Stimulated activated CD8-positive, alpha-beta memory T cell treated with anti-CD3 and anti-CD28 coated beads, Interleukin-7, amount 100 ng/mL, for 24 hours (primary cell): Measurements from ENCODE around the gene SUFU.

Experiments
- DNase-seq: peaks from one replicate; pipeline ENCODE4 v3.0.0-alpha.2; 2020; ENCODE audit warnings: low read depth

SUFU gene

GRCh38 chr10:102641402-102641801 lies 137.6 kb downstream of the SUFU start:
- DNase-seq: no peak

DNA sequence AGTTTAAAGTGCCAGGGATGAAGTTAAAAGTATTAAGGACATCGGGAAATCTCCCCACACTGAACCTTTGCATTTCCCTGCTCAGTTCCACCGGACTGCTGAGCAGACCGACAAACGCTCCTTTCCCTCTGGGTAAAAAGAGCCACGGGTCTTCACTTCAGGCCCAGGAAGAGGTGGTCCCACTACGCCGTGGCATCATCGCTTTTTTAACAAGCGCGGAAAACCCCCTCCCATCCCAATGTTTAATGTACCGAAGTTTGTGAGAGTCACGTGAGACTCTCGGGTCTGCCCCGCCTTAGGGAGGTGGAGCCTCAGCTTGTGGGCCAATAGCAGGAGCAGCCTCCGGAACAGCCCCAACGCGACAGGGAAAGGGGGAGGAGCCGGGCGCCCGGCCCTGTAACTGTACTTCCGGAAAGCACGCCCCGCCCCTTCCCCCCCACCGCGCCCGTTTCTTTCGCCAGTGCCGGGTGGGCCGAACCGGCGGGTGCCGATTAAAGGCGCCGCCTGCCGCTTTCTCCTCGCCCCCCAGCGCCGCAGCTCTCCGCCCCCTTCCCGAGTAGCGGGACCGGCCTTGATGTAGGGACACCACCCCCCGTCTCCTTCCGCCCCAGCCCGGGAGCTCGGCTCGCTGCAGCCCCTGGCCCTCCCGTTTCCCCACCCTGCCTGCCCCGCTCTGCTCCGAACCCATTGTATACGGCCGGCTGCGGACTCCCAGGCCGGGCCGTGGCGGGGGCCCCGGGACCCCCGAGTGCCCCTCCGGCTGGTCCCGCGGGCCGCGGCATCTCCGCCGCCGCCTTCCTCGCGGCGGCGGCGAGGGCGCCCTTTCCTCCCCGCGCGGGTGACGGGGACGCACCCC lies 138.3 kb downstream of the SUFU start:
- peak; percentile 96 for DNase-seq

DNA sequence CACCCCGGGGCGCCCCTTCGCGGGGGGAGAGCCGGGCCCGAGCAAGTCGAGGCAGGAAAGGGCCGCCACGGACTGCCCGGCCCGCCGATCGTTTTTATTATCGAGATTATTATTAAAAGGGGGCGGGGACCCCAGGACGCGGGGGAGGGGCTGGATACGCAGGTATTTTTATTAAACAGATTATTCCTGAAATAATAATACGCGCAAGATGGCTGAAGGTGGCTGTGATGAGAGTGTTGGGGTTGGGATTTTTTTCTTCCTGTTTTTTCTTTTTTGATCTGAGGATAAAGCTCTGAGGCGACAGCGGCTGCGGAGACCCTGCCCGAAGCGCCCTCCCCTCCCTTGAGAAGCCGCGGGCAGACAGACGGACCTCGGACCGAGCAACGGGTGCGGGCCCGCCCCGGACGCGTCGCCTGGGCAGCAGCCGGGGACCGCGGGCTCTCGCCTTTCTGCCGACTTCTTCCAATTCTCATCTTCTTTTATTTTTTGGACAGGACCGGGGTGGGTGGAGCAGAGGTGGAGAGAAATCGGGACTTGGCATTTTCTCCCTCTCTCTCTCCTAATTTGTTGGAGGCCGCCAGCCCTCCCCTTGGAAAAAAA lies 139.1 kb downstream of the SUFU start:
- peak; percentile 21 for DNase-seq

GRCh38 chr10:102643336-102644065 lies 139.7 kb downstream of the SUFU start:
- no peak for DNase-seq

DNA sequence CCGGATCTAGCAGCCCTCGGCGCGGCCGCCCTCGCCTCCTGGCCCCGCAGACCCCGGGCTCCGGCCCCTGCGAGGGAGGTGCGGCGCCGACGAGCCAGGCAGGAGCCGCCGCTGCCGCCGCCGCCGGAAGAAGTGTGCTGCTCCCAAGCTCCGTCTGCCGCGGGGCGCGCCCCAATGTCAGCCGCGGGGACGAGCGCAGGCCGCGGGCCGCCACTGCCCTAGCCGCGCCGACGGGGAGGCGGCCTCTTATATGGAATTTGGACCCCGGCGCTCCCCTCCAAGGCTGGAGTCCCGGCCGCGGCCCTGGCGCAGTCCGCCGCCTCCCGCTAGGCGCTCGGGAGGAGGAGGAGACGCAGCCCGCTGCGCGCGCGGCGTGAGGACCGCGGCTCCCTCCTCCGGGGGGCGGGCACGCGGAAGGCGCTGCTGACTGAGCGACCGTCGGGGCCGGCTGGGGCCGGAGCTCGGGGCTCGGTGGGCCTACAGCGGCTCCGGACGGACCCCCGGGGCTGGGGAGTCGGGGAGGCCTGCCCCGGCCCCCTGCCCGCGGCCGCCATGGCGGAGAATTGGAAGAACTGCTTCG lies 140.4 kb downstream of the SUFU start, which contains the start of gene TRIM8:
Gene TRIM8, plus strand, starts transcription at position 414 of the 580 bp plus-strand sequence. Its CDS starts 139 bp downstream, at position 553.
- DNase-seq: peak; percentile 31

DNA sequence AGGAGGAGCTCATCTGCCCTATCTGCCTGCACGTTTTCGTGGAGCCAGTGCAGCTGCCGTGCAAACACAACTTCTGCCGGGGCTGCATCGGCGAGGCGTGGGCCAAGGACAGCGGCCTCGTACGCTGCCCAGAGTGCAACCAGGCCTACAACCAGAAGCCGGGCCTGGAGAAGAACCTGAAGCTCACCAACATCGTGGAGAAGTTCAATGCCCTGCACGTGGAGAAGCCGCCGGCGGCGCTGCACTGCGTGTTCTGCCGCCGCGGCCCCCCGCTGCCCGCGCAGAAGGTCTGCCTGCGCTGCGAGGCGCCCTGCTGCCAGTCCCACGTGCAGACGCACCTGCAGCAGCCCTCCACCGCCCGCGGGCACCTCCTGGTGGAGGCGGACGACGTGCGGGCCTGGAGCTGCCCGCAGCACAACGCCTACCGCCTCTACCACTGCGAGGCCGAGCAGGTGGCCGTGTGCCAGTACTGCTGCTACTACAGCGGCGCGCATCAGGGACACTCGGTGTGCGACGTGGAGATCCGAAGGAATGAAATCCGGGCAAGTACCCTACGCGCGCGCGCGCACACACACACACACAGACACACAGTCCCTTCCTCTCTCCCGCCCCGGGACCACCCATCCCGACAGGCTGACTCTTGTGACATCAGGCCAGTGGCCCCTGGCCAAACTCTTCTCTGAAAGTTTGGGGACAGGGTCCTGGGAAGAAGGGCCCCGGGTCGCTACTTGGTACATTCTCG lies 141.0 kb downstream of the SUFU start:
- peak; percentile 37 for DNase-seq

- DNase-seq: no peak
Measured at GRCh38 chr10:102645388-102645740, 141.6 kb downstream of the SUFU start.

DNA sequence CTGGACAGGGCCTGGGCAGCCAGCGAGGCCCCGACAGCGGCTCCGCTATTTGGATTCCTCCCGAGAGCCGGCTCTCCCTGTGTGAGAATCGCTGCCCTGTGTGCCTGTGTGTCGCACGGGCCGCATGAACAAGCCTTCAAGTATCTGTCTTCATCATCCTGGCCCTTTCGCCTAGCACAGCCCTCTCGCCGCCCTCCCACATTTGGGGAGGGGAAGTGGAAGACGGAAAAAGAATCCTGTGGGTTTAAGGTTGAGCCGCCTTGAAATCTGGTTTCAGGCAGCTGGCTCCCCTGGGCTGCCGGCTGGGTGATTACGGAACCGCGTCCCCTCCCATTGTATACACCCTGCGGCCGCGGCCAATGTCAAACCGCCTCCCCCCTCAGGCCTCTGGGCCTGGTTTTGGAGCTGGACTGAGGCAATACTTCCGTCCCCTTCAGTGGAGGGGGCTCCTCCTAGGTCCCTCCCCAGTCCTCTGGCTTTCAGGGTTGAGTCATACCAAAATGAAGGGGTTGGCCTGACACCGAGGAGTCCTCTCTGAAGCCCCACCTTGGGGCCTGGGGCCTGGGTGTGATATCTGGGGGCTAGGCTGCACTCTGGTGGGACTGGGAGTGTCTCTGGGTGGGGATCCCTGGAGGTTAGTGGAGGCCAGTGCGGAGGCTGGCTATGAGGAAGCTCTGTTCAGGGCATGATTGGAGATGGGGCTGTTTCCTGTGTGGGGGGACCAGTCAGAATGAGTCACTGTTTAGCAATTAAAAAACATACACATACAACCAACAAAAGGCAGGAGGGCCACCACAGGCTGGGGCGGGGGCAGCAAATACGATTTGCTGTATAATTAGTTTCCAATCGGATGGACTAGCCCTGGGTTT lies 142.2 kb downstream of the SUFU start:
- peak; percentile 46 for DNase-seq

DNA sequence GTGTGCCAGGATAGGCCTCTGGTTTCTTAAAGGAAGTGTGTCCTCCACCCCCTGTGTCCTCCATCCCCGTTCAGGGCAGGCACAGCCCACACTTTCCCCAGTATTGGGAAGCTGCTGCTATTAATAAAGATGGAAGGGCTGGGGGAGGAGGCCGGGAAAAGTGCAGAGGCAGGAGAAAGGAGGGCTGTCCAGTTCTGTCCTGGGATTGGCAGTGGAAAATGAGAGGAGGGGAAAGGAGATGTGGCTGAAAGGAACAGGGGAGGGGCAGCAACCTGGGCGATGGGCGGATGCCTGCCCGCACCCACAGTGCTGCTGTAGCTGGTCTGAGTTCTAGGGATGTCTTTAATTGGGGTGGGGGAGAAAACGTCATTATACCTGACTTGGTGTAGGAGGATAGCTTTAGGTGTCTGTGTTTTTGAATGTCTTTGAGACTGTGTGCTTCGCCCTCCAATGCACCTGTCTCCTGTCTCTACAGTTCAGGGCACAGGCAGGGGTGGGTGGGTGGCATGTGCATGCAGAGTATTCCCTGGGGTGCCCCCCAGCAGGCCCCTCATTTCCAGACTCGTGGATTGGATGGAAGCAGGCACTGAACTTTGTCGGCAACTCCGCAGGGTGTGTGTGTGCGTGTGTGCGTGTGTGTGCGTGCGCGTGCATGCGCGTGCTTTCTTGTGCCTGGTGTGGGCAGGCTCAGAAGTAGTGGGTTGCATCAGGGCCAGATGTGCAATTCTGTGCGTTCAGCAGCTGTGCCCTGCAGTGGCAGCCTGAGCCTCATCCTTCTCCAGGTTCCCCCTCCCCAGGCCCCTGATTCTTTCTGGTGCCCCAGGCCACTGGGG lies 143.1 kb downstream of the SUFU start:
- DNase-seq: no peak

- DNase-seq: no peak
Measured at GRCh38 chr10:102647443-102648268, 143.9 kb downstream of the SUFU start.

DNA sequence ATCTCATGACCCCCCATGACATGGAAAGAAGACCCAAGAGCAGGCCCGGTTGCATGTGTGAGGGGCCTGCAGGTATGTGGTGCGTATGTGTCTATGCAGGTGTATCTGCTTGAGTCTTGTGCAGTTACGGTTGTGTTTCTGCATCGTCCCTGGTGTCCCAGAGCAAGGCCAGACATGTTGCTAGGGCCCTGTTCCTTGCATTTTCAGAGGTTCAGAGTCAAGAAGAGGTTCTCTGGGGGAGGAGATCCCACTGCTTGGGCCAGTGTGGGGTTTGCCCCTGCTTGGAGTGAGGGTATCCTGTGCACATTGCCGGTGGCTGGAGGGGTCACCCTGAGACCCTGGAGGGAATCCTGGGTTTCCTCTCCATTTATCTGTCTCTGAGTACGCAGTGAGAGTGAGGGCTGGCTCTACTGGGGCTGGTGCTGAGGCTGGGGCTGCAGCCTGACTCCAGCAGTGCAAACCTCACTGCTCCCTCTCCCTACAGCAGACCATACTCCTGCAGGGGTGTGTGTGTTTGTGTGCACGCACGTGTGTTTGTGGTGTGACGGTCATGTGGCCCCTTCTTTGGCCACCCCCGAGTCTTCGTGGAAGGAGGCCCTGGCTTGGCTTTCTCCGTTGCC lies 144.6 kb downstream of the SUFU start:
- no peak for DNase-seq

- no peak for DNase-seq
Measured at GRCh38 chr10:102648889-102649796, 145.4 kb downstream of the SUFU start.

DNA sequence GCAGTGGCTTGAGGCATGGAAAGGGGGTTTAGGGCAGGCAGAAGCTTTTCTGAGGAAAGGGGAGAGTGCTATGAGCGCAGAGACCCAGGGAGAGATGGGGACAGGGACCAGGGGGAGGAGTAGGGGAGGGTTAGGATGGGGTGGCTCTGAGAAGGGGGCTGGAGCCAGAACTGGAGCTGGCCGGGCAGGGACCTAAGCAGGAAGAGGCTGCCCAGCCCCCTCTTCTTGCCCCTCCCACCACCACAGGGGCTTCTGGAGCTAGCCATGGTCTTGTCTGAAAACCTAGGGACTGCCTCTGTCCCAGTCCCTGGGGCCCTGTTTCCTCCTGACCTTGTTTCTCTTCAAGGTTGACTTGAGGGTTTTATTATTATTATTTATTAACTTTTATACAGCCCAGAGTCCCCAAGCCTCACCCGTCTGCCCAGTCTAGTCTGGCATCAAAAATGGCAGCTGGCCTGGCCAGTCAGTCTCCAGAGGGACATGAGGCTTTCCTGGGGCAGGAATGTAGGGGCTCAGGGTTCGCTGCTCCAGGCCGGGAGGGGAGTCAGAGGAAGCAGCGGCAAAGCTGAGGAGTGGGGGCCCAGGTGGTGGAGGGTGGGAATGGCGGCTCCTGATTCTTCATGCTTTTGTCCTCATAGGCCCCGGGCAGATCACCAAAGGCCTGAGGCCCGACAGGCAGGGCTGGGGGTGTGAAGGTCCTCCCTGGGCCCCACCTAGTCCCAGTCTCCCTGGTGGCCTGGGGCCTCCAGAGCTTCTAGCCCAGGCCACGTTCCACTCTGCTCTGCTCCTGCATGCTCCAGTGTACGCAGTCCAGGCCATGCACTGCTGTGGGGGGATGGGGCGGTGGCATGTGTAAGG lies 146.3 kb downstream of the SUFU start:
- no peak for DNase-seq

GRCh38 chr10:102650655-102651454 lies 147.1 kb downstream of the SUFU start:
- DNase-seq: no peak

GRCh38 chr10:102651455-102652169 lies 147.8 kb downstream of the SUFU start:
- DNase-seq: no peak
